Measurements from ENCODE around the gene AKT1. TPM values are rescaled to one million over a fixed set of nuclear protein-coding genes. Genes with fewer than 3 reads are reported as not detected.

AKT1 gene
- total RNA-seq, 1 experiment from 2014 or later: 176 TPM

DNA sequence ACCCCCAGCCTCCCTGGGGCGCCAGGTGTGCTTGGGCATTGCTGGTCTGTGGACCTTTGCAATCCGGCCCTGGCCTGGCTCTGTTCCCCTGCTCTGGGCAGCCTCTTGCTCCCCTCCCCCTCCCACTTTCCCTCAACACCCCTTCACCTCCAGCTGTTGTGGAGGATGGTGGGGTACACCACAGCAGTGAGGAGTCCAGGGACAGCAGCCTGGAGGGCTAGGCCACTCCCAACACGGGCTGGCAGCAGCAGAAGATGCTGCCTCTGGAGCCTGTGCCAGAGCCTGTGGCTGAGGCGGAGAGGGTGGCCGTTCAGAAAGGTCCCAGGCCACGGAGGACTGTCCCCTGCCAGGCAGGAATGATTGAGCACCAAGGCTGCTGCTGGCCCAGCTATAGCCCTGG lies 12.9 kb upstream of the AKT1 start:
- Histone ChIP-seq H3K9me3 (replicated peaks) (no peaks in the 10 kb centered on the region), H3K27ac (no peak overlapping the region), H3K4me1 (replicated peaks) (0 out of 2 replicates have a peak, but pooled peaks cover 5% of the 10 kb centered on the region), H3K4me3 (no peak overlapping the region), H3K27me3 (replicated peaks) (no peaks in the 10 kb centered on the region), H3K36me3 (no peaks in the 10 kb centered on the region)
- DNase-seq (ENCODE audit: low read depth in 1 of 2, low spot score in 2 of 2): no peak

GRCh38 chr14:104806625-104807465 lies 11.3 kb upstream of the AKT1 start:
- Histone ChIP-seq H3K27me3 (replicated peaks) (no peaks in the 10 kb centered on the region), H3K27ac (no peak overlapping the region), H3K9me3 (replicated peaks) (no peaks in the 10 kb centered on the region), H3K4me3 (no peak overlapping the region), H3K4me1 (replicated peaks) (0 out of 2 replicates have a peak, but pooled peaks cover 5% of the 10 kb centered on the region), H3K36me3 (no peaks in the 10 kb centered on the region)
- no peak for DNase-seq (ENCODE audit: low read depth in 1 of 2, low spot score in 2 of 2)

- Histone ChIP-seq H3K9me3 (replicated peaks) (no peaks in the 10 kb centered on the region), H3K27me3 (replicated peaks) (no peaks in the 10 kb centered on the region), H3K4me3 (no peak overlapping the region), H3K36me3 (no peaks in the 10 kb centered on the region), H3K27ac (no peak overlapping the region), H3K4me1 (replicated peaks) (peaks cover 12% of the 10 kb centered on the region)
- DNase-seq (ENCODE audit: low read depth in 1 of 2, low spot score in 2 of 2): no peak
Observed at GRCh38 chr14:104805941-104806624, 10.5 kb upstream of the AKT1 start.

- H3K9me3 ChIP-seq (replicated peaks): no peaks in the 10 kb centered on the region
- H3K36me3 ChIP-seq: no peaks in the 10 kb centered on the region
- H3K27me3 ChIP-seq (replicated peaks): no peaks in the 10 kb centered on the region
- DNase-seq (ENCODE audit: low read depth in 1 of 2, low spot score in 2 of 2): peak; percentile 47 to 73
- H3K27ac ChIP-seq: no peak overlapping the region
- H3K4me3 ChIP-seq: no peak overlapping the region
- peaks cover 16% of the 10 kb centered on the region for H3K4me1 ChIP-seq (replicated peaks)
Observed at GRCh38 chr14:104805326-104805678, 9.8 kb upstream of the AKT1 start.

DNA sequence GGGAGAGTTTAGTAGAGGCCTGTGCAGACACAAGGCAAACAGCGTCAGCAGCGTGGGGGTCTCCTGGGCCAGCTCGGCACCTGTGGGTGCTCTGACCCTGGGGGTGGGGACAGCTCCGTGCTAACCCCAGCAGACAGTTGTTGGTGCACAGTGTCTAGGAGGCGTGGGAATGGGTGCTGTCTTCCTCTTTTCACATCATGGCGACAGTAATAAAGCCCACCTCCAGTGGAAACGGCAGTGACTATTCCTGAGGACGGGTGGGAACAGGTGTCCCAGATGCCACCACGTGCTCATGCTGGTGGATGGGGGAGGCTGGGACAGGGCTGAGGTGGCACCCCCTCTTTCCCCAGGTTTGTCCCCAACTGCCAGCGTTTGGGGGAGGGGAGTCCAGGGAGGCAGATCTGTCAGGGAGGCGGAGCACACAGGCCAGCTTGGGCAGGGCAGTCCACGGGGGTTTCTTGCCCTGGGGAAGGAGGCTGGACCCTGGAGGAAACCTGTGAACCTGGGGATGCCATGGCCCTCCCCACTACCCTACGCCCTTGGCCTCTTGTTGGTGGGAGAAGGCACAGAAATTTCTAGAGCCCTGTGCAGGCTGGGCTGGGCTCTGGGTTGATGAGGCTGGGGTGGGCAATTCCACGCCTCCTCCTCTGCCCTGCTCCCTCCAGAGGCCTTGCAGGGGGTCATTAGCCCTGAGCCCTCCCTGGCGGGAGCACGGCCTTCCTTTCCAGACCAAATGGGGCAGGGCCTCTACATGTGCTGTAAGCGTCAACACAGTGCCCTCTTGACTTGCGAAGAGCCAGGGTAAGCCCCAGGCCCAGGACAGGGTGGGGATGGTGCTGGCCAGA lies 9.2 kb upstream of the AKT1 start:
- no peak overlapping the region for H3K27ac ChIP-seq
- peaks cover 16% of the 10 kb centered on the region for H3K4me1 ChIP-seq (replicated peaks)
- no peak overlapping the region for H3K4me3 ChIP-seq
- DNase-seq (ENCODE audit: low read depth in 1 of 2, low spot score in 2 of 2): no peak
- H3K36me3 ChIP-seq: no peaks in the 10 kb centered on the region
- H3K9me3 ChIP-seq (replicated peaks): no peaks in the 10 kb centered on the region
- no peaks in the 10 kb centered on the region for H3K27me3 ChIP-seq (replicated peaks)

DNA sequence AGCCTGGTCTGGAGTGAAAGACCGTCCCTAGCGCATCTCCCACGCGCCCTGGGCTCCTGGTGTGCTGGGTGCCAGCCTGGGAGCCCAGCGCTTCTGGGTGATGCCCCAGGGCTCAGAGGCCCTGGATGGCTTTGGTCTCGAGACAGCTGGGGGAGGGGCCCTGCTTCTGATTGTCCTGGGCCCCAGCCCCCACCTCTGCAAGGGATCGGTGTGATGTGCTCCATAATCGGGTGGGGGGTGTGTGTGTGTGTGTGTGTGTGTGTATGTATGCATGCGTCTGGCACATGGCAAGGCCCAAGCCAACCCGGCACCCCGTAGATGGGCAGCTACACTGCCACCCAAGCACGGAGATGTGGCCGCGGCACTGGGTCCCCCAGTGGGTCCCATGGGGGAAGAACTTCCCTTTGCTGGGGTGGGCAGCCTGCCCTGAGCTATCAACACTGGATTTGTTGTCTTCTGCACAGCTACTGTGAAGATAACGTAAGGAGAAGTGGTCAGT lies 8.4 kb upstream of the AKT1 start:
- DNase-seq (ENCODE audit: low read depth in 1 of 2, low spot score in 2 of 2): no peak

DNA sequence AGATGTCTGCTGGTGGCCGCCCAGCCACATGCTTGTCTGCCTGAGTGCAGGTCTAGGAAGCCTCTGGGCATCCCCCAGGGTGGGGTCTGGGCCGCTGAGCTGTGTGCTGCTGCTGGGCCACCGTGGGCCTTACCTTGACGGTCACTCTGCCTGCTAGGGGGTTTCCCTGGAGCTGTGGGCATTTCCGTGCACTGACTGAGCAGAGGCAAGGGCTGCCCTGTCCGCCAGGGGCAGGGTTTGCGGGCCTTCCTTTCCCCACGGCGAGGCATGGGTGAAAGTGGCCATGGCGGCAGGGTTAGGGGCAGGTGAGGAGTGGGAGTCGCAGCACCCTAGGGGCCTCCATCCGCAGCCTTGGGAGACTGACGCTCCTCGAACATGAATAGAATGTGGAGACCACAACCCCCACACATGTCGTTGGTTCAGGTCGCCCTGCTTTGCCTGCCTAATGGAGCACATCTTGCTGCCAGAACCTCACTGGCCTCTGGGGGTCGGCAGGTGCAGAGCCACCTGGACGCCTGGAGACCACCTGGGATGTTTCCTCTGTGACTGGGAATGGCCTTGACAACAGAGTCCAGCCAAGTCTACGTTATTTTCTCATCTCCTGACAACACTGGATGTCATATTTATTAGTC lies 7.8 kb upstream of the AKT1 start:
- no peak overlapping the region for H3K4me3 ChIP-seq
- H3K4me1 ChIP-seq (replicated peaks): peaks cover 16% of the 10 kb centered on the region
- no peaks in the 10 kb centered on the region for H3K9me3 ChIP-seq (replicated peaks)
- no peak overlapping the region for H3K27ac ChIP-seq
- no peaks in the 10 kb centered on the region for H3K36me3 ChIP-seq
- DNase-seq (ENCODE audit: low read depth in 1 of 2, low spot score in 2 of 2): no peak
- no peaks in the 10 kb centered on the region for H3K27me3 ChIP-seq (replicated peaks)

More for the DNA sequence above, 8.4 kb upstream of the AKT1 start:
- Histone ChIP-seq H3K36me3 (no peaks in the 10 kb centered on the region), H3K4me3 (no peak overlapping the region), H3K27me3 (replicated peaks) (no peaks in the 10 kb centered on the region), H3K4me1 (replicated peaks) (peaks cover 16% of the 10 kb centered on the region), H3K27ac (no peak overlapping the region), H3K9me3 (replicated peaks) (no peaks in the 10 kb centered on the region)

- no peaks in the 10 kb centered on the region for H3K36me3 ChIP-seq
- no peaks in the 10 kb centered on the region for H3K9me3 ChIP-seq (replicated peaks)
- H3K4me1 ChIP-seq (replicated peaks): peaks cover 18% of the 10 kb centered on the region
- H3K27me3 ChIP-seq (replicated peaks): no peaks in the 10 kb centered on the region
- no peak overlapping the region for H3K4me3 ChIP-seq
- no peak for DNase-seq (ENCODE audit: low read depth in 1 of 2, low spot score in 2 of 2)
- no peak overlapping the region for H3K27ac ChIP-seq
Observed at GRCh38 chr14:104802394-104803184, 7.0 kb upstream of the AKT1 start.

DNA sequence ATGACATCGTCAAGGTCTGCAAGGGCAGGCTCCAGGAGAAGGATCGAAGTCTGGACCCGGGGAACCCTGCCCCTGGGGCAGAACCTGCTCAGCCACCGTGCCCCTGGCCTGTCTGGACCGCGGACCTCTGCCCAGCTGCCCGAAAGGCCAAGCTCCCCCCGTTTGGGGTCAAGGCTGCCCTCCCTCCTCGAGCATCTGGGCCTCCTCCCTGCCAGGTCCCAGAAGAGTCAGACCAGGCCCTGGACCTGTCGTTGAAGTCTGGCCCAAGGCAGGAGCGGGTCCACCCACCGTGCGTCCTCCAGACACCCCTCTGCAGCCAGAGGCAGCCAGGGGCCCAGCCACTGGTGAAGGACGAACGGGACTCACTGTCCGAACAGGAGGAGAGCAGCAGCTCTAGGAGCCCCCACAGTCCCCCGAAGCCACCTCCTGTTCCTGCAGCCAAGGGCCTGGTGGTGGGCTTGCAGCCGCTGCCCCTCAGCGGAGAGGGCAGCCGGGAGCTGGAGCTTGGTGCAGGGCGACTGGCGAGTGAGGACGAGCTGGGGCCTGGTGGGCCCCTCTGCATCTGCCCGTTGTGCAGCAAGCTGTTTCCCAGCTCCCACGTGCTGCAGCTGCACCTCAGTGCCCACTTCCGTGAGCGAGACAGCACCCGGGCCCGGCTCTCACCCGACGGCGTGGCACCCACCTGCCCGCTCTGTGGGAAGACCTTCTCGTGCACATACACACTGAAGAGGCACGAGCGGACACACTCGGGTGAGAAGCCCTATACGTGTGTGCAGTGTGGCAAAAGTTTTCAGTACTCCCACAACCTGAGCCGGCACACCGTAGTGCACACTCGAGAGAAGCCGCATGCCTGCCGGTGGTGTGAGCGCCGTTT lies 6.2 kb upstream of the AKT1 start:
- no peaks in the 10 kb centered on the region for H3K36me3 ChIP-seq
- no peak for DNase-seq (ENCODE audit: low read depth in 1 of 2, low spot score in 2 of 2)
- H3K4me1 ChIP-seq (replicated peaks): peaks cover 22% of the 10 kb centered on the region
- H3K27ac ChIP-seq: no peak overlapping the region
- no peaks in the 10 kb centered on the region for H3K9me3 ChIP-seq (replicated peaks)
- peak overlapping the region; percentile 64 for H3K4me3 ChIP-seq
- H3K27me3 ChIP-seq (replicated peaks): no peaks in the 10 kb centered on the region

DNA sequence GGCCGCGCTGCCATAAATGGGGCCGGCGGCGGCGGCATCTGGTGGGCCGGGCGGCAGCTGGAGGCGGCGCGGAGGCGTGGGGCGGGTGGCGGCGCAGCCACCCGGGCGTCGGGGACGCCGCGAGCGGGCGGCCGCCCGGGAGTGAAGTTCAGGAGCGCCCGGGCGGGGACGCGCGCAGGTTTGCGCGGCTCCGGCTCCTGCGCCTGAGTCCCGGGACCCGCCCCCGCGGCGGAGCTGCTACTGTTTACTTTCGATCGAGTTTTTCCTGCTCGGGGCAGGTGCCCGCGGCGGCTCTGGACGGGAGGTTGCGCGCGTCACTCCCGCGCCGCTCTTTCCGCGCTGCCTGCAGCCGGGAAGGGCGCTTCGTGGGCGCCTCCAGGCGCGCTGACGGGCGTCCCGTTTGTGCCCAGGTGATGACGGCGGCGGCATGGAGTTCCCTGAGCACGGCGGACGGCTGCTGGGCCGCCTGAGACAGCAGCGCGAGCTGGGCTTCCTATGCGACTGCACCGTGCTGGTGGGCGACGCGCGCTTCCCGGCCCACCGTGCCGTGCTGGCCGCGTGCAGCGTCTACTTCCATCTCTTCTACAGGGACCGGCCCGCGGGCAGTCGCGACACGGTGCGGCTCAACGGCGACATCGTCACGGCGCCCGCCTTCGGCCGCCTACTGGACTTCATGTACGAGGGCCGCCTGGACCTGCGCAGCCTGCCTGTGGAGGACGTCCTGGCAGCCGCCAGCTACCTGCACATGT lies 5.4 kb upstream of the AKT1 start, which contains the start of gene ZBTB42:
ZBTB42 (plus strand) TSS at position 331 of the 749 bp plus-strand sequence; CDS start at position 428, 97 bp downstream.
- H3K27ac ChIP-seq: no peak within 1 kb of the TSS
- peaks cover 27% of the 10 kb centered on the region for H3K4me1 ChIP-seq (replicated peaks)
- peak in 1 of 2 experiments; percentile 30 for DNase-seq (ENCODE audit: low read depth in 1 of 2, low spot score in 2 of 2)
- H3K36me3 ChIP-seq: no peaks in the 10 kb centered on the region; the same call in 1 of the 2 replicates
- H3K4me3 ChIP-seq: peak within 1 kb of the TSS; percentile 64
- no peaks in the 10 kb centered on the region for H3K27me3 ChIP-seq (replicated peaks)
- no peaks in the 10 kb centered on the region for H3K9me3 ChIP-seq (replicated peaks)

- Histone ChIP-seq H3K27me3 (replicated peaks) (no peaks in the 10 kb centered on the region), H3K27ac (no peak overlapping the region)
Observed at GRCh38 chr14:104800015-104800770, 4.6 kb upstream of the AKT1 start.

More at GRCh38 chr14:104800015-104800770, 4.6 kb upstream of the AKT1 start:
- Histone ChIP-seq H3K4me3 (peak overlapping the region; percentile 64), H3K36me3 (no peaks in the 10 kb centered on the region; the same call in 1 of the 2 replicates), H3K9me3 (replicated peaks) (no peaks in the 10 kb centered on the region), H3K4me1 (replicated peaks) (peaks cover 24% of the 10 kb centered on the region)
- peak; percentile 52 to 75 for DNase-seq (ENCODE audit: low read depth in 1 of 2, low spot score in 2 of 2)
